PC-3 (cell line): Measurements from ENCODE around the gene MYMK. TPM values are rescaled to one million over a fixed set of nuclear protein-coding genes. Genes with fewer than 3 reads are reported as not detected.

Source experiments
- ATAC-seq: fragments of 200-7000 bp; cut with Tn5 transposase; 2 replicates; pipeline ENCODE4 v1.9.1; 2020; ENCODE audit warnings: mild to moderate bottlenecking, moderate library complexity
- BruUV-seq: library from RNA; stranded (reverse); fragments of 400-500 nt; replicated peaks from 2 replicates; lab custom pipeline; 2021; lab: Mats Ljungman, UMichigan
- CTCF ChIA-PET: fragments of 300-600 bp; sonication (Branson Sonifier 250); formaldehyde crosslinking; loops from one replicate; lab custom pipeline; 2022; ENCODE audit warnings: antibody characterized with exemption; lab: Charles Lee
- POLR2A ChIA-PET: fragments of 300-600 bp; sonication (Branson Sonifier 250); formaldehyde crosslinking; loops from one replicate; lab custom pipeline; 2022; ENCODE audit warnings: antibody characterized with exemption; ENCODE audit not compliant: unreplicated experiment; lab: Charles Lee
- DNase-seq: peaks from one replicate; pipeline ENCODE4 v3.0.0-alpha.2; 2015
- H2AFZ ChIP-seq: fragments of 300-600 bp; sonication (generic); 2 replicates; pipeline ENCODE4 v1.6.0; 2016; ENCODE audit warnings: antibody characterized with exemption, low read length
- H3F3A ChIP-seq: fragments of 300-600 bp; sonication (generic); one replicate; pipeline ENCODE4 v1.6.0; 2017; ENCODE audit warnings: antibody characterized with exemption, low read length, control low read depth, mild to moderate bottlenecking; ENCODE audit not compliant: unreplicated experiment
- H3K27ac ChIP-seq: fragments of 300-600 bp; sonication (generic); 2 replicates; pipeline ENCODE4 v1.5.1; 2016; ENCODE audit warnings: mild to moderate bottlenecking, low read length
- H3K27me3 ChIP-seq: fragments of 300-600 bp; sonication (generic); 2 replicates; pipeline ENCODE4 v1.6.1; 2016; ENCODE audit warnings: low read length, mixed read lengths
- H3K36me3 ChIP-seq: fragments of 300-600 bp; sonication (generic); 2 replicates; pipeline ENCODE4 v1.6.1; 2016; ENCODE audit warnings: low read depth, mixed run types, low read length, mixed read lengths
- H3K4me1 ChIP-seq: fragments of 300-600 bp; sonication (generic); 2 replicates; pipeline ENCODE4 v1.5.1; 2016; ENCODE audit warnings: low read length; ENCODE audit not compliant: insufficient read depth
- H3K4me2 ChIP-seq: fragments of 300-600 bp; sonication (generic); 2 replicates; pipeline ENCODE4 v1.6.0; 2016; ENCODE audit warnings: low read length
- H3K4me3 ChIP-seq: fragments of 300-600 bp; sonication (generic); 2 replicates; pipeline ENCODE4 v1.5.1; 2016; ENCODE audit warnings: mild to moderate bottlenecking, low read length, mixed read lengths
- H3K79me2 ChIP-seq: fragments of 300-600 bp; sonication (generic); 2 replicates; pipeline ENCODE4 v1.6.1; 2017; ENCODE audit warnings: low read length, mixed read lengths
- H3K9ac ChIP-seq: fragments of 300-600 bp; sonication (generic); 2 replicates; pipeline ENCODE4 v1.6.0; 2016; ENCODE audit warnings: mild to moderate bottlenecking, low read length
- H3K9me2 ChIP-seq: fragments of 300-600 bp; sonication (generic); replicated peaks from 2 replicates; pipeline ENCODE4 v1.6.1; 2016; ENCODE audit warnings: mixed run types, low read length, mixed read lengths
- H3K9me3 ChIP-seq: fragments of 300-600 bp; sonication (generic); 2 replicates; pipeline ENCODE4 v1.6.1; 2016; ENCODE audit warnings: low read length, mixed read lengths
- H4K20me1 ChIP-seq: fragments of 300-600 bp; sonication (generic); 2 replicates; pipeline ENCODE4 v1.6.1; 2016; ENCODE audit warnings: low read length, mixed read lengths
- EZH2 ChIP-seq: fragments of 300-600 bp; sonication (generic); IDR thresholded peaks from one replicate; pipeline ENCODE4 v1.6.1; 2017; ENCODE audit warnings: antibody characterized with exemption, mild to moderate bottlenecking, low read length; ENCODE audit not compliant: unreplicated experiment
- EZH2phosphoT487 ChIP-seq: fragments of 300-600 bp; sonication (generic); IDR thresholded peaks from 2 replicates; pipeline ENCODE4 v1.6.1; 2018; ENCODE audit warnings: mild to moderate bottlenecking, antibody characterized with exemption, low read length, borderline replicate concordance
- intact Hi-C: fragments of 100-400 bp; cut with micrococcal nuclease; formaldehyde crosslinking; loops from 2 replicates; pipeline ENCODE4 v1.9.0; 2023
- total RNA-seq: library from RNA; depleted of rRNA; stranded (reverse); fragments of >200 nt; gene quantifications from 2 replicates; pipeline ENCODE4 v1.2.3, GENCODE V29; 2014
- TF ChIP-seq, protein P1 (sequence below): fragments of 300-600 bp; sonication (generic); conservative IDR thresholded peaks from 2 replicates; pipeline ENCODE4 v1.5.1; 2017; ENCODE audit warnings: antibody characterized with exemption, low read depth, mild to moderate bottlenecking, low read length

Gene MYMK
- total RNA-seq, 1 experiment from 2014 or later, result not detected

DNA sequence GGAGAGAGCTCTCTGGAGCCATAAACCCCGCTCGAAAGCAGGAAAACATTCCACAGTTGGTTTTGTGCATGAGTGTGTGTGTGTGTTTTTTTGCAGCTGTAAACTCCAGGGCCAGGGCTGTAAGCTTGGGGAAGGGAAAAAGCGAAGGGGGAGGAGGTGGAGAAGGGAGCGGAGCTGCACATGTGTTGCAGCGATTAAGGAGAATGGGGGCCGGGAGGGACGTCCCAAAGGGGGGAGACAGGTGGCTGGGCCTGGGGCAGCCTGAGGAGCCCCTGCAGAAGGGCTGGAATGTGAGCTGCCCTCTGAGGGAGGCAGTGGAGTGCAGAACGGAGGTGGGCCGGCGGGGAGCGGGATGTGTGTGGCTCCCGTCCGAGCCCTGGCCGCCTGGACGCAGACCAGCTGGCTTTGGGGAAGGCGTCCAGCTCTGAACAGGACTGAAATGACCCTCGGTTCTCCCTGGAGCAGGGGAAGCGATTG, 2.7 kb upstream of the MYMK start:
- Histone ChIP-seq H2AFZ (no peak overlapping the region), H3K4me2 (no peak overlapping the region), H3K27me3 (no peaks in the 10 kb centered on the region), H3K4me3 (no peak overlapping the region), H3K9me3 (no peaks in the 10 kb centered on the region), H4K20me1 (no peaks in the 10 kb centered on the region), H3K4me1 (no peaks in the 10 kb centered on the region), H3F3A (no peaks in the 10 kb centered on the region), H3K27ac (no peak overlapping the region), H3K36me3 (no peaks in the 10 kb centered on the region), H3K9me2 (no peaks in the 10 kb centered on the region), H3K79me2 (no peaks in the 10 kb centered on the region), H3K9ac (no peak overlapping the region)
- CTCF ChIA-PET, result no interaction called here
- BruUV-seq, result no TSS peak
- intact Hi-C loops, result no loop called here
- POLR2A ChIA-PET, result no interaction called here
- DNase-seq, result no peak
- TF ChIP-seq, protein P1, sequence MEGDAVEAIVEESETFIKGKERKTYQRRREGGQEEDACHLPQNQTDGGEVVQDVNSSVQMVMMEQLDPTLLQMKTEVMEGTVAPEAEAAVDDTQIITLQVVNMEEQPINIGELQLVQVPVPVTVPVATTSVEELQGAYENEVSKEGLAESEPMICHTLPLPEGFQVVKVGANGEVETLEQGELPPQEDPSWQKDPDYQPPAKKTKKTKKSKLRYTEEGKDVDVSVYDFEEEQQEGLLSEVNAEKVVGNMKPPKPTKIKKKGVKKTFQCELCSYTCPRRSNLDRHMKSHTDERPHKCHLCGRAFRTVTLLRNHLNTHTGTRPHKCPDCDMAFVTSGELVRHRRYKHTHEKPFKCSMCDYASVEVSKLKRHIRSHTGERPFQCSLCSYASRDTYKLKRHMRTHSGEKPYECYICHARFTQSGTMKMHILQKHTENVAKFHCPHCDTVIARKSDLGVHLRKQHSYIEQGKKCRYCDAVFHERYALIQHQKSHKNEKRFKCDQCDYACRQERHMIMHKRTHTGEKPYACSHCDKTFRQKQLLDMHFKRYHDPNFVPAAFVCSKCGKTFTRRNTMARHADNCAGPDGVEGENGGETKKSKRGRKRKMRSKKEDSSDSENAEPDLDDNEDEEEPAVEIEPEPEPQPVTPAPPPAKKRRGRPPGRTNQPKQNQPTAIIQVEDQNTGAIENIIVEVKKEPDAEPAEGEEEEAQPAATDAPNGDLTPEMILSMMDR, result no peak
- TF ChIP-seq EZH2 (no peak), EZH2phosphoT487 (no peak)
- ATAC-seq, result no peak

DNA sequence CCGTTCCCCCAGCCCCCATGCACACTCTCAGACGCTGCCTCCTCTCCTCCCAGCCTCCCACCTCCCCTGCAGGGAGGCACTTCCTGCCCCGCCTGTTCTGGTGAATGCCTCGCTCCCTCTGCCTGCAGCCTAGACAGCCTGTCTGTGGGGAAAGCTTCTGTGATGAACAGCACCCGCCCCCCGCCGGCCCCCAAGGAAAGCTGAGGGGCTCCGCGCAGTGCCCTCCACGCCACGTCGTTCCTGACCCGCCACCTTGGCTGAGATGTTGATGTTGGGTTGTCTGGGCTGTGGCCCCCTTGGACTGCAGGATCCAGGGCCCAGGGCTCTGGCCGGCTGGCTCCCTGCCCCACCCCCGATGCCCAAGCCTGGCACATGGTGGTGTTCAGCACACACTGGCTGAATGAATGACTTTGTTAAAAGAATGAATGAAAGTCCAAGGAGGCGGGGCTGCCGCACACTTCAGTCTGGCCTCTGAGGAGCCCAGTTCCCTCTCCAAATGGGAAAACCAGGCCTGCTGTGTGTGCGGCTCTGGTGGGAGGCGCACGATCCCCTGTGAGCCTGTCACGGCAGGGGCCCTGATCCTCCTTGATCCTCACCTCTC, 2.1 kb upstream of the MYMK start:
- H3K4me2 ChIP-seq, result no peak overlapping the region
- H3K27ac ChIP-seq, result no peak overlapping the region
- ATAC-seq (no peak), DNase-seq (no peak)
- ChIA-PET CTCF (no interaction called here), POLR2A (no interaction called here)
- H3K4me1 ChIP-seq, result no peaks in the 10 kb centered on the region
- TF ChIP-seq, protein P1, result no peak
- no peak for TF ChIP-seq EZH2
- TF ChIP-seq EZH2phosphoT487, result no peak
- H3K9ac ChIP-seq, result no peak overlapping the region
- no peaks in the 10 kb centered on the region for H4K20me1 ChIP-seq
- H3F3A ChIP-seq, result no peaks in the 10 kb centered on the region
- BruUV-seq, result no TSS peak
- no peaks in the 10 kb centered on the region for H3K9me3 ChIP-seq
- H3K27me3 ChIP-seq, result no peaks in the 10 kb centered on the region
- H3K9me2 ChIP-seq, result no peaks in the 10 kb centered on the region
- 0 out of 2 replicates have a peak overlapping the region, but pooled peaks have one; percentile 26 for H2AFZ ChIP-seq
- no peaks in the 10 kb centered on the region for H3K36me3 ChIP-seq
- no peak overlapping the region for H3K4me3 ChIP-seq
- H3K79me2 ChIP-seq, result no peaks in the 10 kb centered on the region
- intact Hi-C loops, result no loop called here

DNA sequence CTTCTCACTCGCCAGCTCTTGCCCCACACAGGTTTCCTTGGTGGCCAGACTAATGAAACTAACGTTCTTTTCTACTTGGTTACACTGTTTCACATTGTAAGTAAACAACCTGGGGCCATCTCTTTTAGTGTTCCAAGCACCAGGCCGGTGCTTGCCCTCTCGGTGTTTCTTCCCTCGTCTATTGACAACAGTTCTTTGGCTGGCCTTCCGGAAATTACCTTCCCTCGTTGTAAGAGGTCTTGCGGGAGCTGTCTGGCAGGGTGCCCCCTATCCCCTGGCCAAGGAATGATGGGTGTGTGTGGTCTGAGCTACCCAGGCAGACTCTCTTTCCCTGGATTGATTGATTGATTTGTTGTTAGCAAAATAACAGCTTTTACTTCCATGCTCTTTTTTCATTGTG, 918 bp upstream of the MYMK start:
- no peak overlapping the region for H3K4me2 ChIP-seq
- H3K36me3 ChIP-seq, result no peaks in the 10 kb centered on the region
- CTCF ChIA-PET, result no interaction called here
- no peaks in the 10 kb centered on the region for H3F3A ChIP-seq
- H3K9me2 ChIP-seq, result no peaks in the 10 kb centered on the region
- H3K4me1 ChIP-seq, result no peaks in the 10 kb centered on the region
- no peak for ATAC-seq
- TF ChIP-seq EZH2phosphoT487, result no peak
- no peak for TF ChIP-seq EZH2
- TF ChIP-seq, protein P1, result no peak
- intact Hi-C loops, result no loop called here
- DNase-seq, result no peak
- no peaks in the 10 kb centered on the region for H4K20me1 ChIP-seq
- POLR2A ChIA-PET, result no interaction called here
- H3K79me2 ChIP-seq, result no peaks in the 10 kb centered on the region
- no peak overlapping the region for H3K9ac ChIP-seq
- H2AFZ ChIP-seq, result no peak overlapping the region
- BruUV-seq, result no TSS peak
- no peak overlapping the region for H3K4me3 ChIP-seq
- no peaks in the 10 kb centered on the region for H3K9me3 ChIP-seq
- H3K27ac ChIP-seq, result no peak overlapping the region
- no peaks in the 10 kb centered on the region for H3K27me3 ChIP-seq
